Measurements from ENCODE around the gene LIF.

The LIF gene

DNA sequence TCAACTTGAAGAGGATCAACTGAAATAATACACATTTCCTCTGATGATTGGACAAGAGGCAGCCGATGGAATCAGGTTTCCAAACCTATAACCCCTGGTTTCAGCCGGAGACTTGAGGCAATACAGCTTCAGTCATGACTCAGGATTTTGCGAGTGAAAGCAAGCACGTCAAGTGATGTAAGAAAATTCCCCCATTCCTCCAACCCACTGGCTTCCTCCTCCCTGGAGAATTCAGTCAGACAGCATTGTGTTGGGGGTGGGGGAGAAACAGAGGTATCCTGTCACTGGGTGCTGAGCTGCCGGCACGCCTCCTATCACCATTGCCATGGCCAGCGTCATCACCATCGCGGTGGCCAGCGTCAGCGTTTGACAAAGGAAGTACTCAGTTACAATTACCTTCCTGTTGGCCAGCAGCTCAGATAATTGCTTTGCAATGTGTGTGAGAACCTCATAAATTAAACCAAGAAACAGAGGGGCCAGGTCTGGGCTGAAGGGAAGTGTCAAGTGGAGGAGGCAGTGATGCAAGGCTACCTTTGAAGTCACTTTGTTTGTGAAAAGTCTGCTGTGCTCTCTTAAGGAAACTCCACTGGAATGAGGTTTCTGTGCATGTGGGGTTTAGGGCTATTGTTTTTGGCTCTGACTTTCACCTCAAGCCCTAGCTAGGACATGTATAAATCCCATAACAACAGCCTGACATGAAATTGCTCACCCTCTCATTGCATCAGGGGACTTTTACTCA, 50.2 kb downstream of the LIF start (continued):
- TF ChIP-seq ZNF558 (tag by site-specific recombination; IDR thresholded peaks at IDR 0.05) (peak; percentile 77), ZNF561 (tag by site-specific recombination; IDR thresholded peaks at IDR 0.05; ENCODE audit: borderline replicate concordance) (no peak), PRDM1 (tag by site-specific recombination; IDR thresholded peaks at IDR 0.05) (peak; percentile 57; the same call in 1 of the 2 replicates), KLF8 (tag by site-specific recombination; IDR thresholded peaks at IDR 0.05) (peak; percentile 67), ZNF600 (tag by site-specific recombination; IDR thresholded peaks at IDR 0.05) (no peak), ZFP3 (tag by site-specific recombination; IDR thresholded peaks at IDR 0.05; ENCODE audit: low read depth) (no peak), ZNF335 (tag by site-specific recombination; conservative IDR thresholded peaks at IDR 0.05) (peak; percentile 92), ZNF24 (tag by site-specific recombination; IDR thresholded peaks at IDR 0.05) (peak; percentile 89), ZNF555 (tag by site-specific recombination; conservative IDR thresholded peaks at IDR 0.05) (no peak), ZNF837 (tag by site-specific recombination; IDR thresholded peaks at IDR 0.05) (no peak), HOXC10 (CRISPR knock-in tag; IDR thresholded peaks at IDR 0.05) (no peak), ZNF654 (tag by site-specific recombination; IDR thresholded peaks at IDR 0.05; ENCODE audit: low read depth) (no peak), ZNF530 (tag by site-specific recombination; IDR thresholded peaks at IDR 0.05; ENCODE audit: low read depth) (no peak), ZNF48 (tag by site-specific recombination; IDR thresholded peaks at IDR 0.05) (no peak), ZNF140 (tag by site-specific recombination; IDR thresholded peaks at IDR 0.05) (no peak), ZNF785 (tag by site-specific recombination; IDR thresholded peaks at IDR 0.05) (no peak), GLIS1 (tag by site-specific recombination; IDR thresholded peaks at IDR 0.05) (peak; percentile 99), ZBTB48 (tag by site-specific recombination; IDR thresholded peaks at IDR 0.05) (peak; percentile 98), FEZF1 (tag by site-specific recombination; IDR thresholded peaks at IDR 0.05) (peak; percentile 90), ZNF571 (tag by site-specific recombination; IDR thresholded peaks at IDR 0.05) (no peak)
- TF ChIP-seq, protein P1, sequence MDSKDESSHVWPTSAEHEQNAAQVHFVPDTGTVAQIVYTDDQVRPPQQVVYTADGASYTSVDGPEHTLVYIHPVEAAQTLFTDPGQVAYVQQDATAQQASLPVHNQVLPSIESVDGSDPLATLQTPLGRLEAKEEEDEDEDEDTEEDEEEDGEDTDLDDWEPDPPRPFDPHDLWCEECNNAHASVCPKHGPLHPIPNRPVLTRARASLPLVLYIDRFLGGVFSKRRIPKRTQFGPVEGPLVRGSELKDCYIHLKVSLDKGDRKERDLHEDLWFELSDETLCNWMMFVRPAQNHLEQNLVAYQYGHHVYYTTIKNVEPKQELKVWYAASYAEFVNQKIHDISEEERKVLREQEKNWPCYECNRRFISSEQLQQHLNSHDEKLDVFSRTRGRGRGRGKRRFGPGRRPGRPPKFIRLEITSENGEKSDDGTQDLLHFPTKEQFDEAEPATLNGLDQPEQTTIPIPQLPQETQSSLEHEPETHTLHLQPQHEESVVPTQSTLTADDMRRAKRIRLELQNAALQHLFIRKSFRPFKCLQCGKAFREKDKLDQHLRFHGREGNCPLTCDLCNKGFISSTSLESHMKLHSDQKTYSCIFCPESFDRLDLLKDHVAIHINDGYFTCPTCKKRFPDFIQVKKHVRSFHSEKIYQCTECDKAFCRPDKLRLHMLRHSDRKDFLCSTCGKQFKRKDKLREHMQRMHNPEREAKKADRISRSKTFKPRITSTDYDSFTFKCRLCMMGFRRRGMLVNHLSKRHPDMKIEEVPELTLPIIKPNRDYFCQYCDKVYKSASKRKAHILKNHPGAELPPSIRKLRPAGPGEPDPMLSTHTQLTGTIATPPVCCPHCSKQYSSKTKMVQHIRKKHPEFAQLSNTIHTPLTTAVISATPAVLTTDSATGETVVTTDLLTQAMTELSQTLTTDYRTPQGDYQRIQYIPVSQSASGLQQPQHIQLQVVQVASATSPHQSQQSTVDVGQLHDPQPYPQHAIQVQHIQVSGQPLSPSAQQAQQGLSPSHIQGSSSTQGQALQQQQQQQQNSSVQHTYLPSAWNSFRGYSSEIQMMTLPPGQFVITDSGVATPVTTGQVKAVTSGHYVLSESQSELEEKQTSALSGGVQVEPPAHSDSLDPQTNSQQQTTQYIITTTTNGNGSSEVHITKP (tag by site-specific recombination; IDR thresholded peaks at IDR 0.05), result peak; percentile 74
- TF ChIP-seq, protein P2, sequence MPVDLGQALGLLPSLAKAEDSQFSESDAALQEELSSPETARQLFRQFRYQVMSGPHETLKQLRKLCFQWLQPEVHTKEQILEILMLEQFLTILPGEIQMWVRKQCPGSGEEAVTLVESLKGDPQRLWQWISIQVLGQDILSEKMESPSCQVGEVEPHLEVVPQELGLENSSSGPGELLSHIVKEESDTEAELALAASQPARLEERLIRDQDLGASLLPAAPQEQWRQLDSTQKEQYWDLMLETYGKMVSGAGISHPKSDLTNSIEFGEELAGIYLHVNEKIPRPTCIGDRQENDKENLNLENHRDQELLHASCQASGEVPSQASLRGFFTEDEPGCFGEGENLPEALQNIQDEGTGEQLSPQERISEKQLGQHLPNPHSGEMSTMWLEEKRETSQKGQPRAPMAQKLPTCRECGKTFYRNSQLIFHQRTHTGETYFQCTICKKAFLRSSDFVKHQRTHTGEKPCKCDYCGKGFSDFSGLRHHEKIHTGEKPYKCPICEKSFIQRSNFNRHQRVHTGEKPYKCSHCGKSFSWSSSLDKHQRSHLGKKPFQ (tag by site-specific recombination; IDR thresholded peaks at IDR 0.05), result peak; percentile 28
- TF ChIP-seq, protein P3, sequence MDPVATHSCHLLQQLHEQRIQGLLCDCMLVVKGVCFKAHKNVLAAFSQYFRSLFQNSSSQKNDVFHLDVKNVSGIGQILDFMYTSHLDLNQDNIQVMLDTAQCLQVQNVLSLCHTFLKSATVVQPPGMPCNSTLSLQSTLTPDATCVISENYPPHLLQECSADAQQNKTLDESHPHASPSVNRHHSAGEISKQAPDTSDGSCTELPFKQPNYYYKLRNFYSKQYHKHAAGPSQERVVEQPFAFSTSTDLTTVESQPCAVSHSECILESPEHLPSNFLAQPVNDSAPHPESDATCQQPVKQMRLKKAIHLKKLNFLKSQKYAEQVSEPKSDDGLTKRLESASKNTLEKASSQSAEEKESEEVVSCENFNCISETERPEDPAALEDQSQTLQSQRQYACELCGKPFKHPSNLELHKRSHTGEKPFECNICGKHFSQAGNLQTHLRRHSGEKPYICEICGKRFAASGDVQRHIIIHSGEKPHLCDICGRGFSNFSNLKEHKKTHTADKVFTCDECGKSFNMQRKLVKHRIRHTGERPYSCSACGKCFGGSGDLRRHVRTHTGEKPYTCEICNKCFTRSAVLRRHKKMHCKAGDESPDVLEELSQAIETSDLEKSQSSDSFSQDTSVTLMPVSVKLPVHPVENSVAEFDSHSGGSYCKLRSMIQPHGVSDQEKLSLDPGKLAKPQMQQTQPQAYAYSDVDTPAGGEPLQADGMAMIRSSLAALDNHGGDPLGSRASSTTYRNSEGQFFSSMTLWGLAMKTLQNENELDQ (tag by site-specific recombination; IDR thresholded peaks at IDR 0.05; ENCODE audit: low read depth), result no peak
- TF ChIP-seq, protein P4, sequence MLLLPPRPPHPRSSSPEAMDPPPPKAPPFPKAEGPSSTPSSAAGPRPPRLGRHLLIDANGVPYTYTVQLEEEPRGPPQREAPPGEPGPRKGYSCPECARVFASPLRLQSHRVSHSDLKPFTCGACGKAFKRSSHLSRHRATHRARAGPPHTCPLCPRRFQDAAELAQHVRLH (tag by site-specific recombination; IDR thresholded peaks at IDR 0.05), result peak; percentile 7; the same call in 1 of the 2 replicates
- TF ChIP-seq, protein P5, sequence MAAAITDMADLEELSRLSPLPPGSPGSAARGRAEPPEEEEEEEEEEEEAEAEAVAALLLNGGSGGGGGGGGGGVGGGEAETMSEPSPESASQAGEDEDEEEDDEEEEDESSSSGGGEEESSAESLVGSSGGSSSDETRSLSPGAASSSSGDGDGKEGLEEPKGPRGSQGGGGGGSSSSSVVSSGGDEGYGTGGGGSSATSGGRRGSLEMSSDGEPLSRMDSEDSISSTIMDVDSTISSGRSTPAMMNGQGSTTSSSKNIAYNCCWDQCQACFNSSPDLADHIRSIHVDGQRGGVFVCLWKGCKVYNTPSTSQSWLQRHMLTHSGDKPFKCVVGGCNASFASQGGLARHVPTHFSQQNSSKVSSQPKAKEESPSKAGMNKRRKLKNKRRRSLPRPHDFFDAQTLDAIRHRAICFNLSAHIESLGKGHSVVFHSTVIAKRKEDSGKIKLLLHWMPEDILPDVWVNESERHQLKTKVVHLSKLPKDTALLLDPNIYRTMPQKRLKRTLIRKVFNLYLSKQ (tag by site-specific recombination; IDR thresholded peaks at IDR 0.05; ENCODE audit: borderline replicate concordance), result no peak
- TF ChIP-seq, protein P6, sequence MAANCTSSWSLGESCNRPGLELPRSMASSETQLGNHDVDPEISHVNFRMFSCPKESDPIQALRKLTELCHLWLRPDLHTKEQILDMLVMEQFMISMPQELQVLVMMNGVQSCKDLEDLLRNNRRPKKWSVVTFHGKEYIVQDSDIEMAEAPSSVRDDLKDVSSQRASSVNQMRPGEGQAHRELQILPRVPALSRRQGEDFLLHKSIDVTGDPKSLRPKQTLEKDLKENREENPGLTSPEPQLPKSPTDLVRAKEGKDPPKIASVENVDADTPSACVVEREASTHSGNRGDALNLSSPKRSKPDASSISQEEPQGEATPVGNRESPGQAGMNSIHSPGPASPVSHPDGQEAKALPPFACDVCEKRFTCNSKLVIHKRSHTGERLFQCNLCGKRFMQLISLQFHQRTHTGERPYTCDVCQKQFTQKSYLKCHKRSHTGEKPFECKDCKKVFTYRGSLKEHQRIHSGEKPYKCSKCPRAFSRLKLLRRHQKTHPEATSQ (tag by site-specific recombination; IDR thresholded peaks at IDR 0.05), result 0 out of 2 replicates have a peak, but pooled peaks have one; percentile 70

Measured in HEK293 (cell line).